Transverse colon (tissue), 4 donors: ENCODE measurements around the gene CACNA1I.

Experiments
- CTCF ChIP-seq, 5 experiments: fragments of 200-600 bp in 3 of 5; fragments of 450-650 bp in 2 of 5; sonication (generic) in 3 of 5; IDR thresholded peaks; 1 replicate in 2 of 5; 2 replicates in 3 of 5; pipeline ENCODE4 v1.5.1; 2016 to 2017; ENCODE audit warnings: antibody characterized with exemption in 5 of 5, inconsistent platforms in 3 of 5, mild to moderate bottlenecking in 2 of 5, moderate library complexity in 1 of 5
- EP300 ChIP-seq: sonication (generic); formaldehyde crosslinking; IDR thresholded peaks from one replicate; pipeline ENCODE4 v1.6.1; 2017; ENCODE audit warnings: antibody characterized with exemption, low read depth
- POLR2A ChIP-seq: fragments of 450-650 bp; IDR thresholded peaks from one replicate; pipeline ENCODE4 v1.6.1; 2016; ENCODE audit warnings: antibody characterized with exemption, mild to moderate bottlenecking, moderate library complexity
- POLR2AphosphoS5 ChIP-seq, 3 donors: sonication (generic); formaldehyde crosslinking; IDR thresholded peaks; one replicate each; pipeline ENCODE4 v1.6.1; 2016; ENCODE audit warnings: antibody characterized with exemption in 3 of 3

GRCh38 chr22:39688186-39688785 is 117.7 kb downstream of the CACNA1I start:
- no peak for TF ChIP-seq CTCF (IDR thresholded peaks at IDR 0.05)
- no peak for TF ChIP-seq POLR2A
- TF ChIP-seq POLR2AphosphoS5 (IDR thresholded peaks at IDR 0.05), result no peak
- no peak for TF ChIP-seq EP300
